ENCODE data around the gene CKAP5.

GRCh38 chr11:46697723-46698122, 148.4 kb downstream of the CKAP5 start:
- no peak for TF ChIP-seq CTCF (conservative IDR thresholded peaks at IDR 0.05)
- no peak for TF ChIP-seq ZFX (IDR thresholded peaks at IDR 0.05)
